ENCODE data around the gene PLXNB2.

DNA sequence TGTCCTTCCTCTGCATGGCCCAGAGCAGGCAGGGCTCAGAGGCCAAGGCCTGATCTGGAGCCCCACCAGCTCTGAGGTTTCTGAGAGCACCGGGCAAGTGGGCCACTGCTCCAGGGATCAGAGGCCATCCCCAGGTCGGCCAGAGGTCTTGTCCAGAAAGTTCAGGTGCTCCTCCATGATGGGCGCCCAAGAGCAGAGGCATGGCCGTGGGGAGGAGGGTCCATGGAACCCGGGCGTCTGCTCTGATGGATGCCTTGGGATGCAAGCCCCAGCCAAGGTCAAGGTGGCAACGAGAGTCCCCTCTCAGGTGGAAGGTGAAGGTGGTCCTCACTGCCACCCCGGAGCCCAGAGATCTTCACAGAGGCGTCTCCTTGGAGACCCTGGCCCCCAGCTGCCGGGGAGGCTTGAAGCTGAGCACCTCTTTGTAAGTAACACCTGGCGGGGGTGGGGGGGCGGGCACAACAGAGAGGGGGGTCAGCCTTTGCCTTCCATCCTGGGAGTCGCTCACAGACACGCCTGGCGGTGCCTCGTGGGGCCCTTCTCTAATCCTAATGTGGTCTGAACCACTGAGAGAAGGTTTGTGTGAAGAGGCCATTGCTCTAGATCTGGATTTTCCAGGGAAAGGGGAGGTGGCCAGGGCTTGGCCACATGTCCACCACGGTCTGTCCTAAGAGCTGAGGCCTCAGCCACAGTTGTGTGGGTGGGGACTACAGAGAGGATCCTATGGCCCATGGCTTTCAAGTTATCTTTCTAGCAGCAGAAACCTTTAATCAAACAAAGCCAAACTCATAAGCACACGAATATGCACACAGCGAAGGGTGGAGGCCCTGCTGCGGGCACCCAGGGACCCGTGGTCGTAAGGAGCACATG is 54.2 kb downstream of the PLXNB2 start:
- TF ChIP-seq, protein P1, sequence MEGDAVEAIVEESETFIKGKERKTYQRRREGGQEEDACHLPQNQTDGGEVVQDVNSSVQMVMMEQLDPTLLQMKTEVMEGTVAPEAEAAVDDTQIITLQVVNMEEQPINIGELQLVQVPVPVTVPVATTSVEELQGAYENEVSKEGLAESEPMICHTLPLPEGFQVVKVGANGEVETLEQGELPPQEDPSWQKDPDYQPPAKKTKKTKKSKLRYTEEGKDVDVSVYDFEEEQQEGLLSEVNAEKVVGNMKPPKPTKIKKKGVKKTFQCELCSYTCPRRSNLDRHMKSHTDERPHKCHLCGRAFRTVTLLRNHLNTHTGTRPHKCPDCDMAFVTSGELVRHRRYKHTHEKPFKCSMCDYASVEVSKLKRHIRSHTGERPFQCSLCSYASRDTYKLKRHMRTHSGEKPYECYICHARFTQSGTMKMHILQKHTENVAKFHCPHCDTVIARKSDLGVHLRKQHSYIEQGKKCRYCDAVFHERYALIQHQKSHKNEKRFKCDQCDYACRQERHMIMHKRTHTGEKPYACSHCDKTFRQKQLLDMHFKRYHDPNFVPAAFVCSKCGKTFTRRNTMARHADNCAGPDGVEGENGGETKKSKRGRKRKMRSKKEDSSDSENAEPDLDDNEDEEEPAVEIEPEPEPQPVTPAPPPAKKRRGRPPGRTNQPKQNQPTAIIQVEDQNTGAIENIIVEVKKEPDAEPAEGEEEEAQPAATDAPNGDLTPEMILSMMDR (conservative IDR thresholded peaks at IDR 0.05 in 1 of 2, IDR thresholded peaks at IDR 0.05 in 1 of 2; ENCODE audit: low read depth in 1 of 2, low read length in 2 of 2): no peak
- TF ChIP-seq EZH2 (IDR thresholded peaks at IDR 0.05; ENCODE audit: low read length, missing control alignments): no peak
